Ishikawa (cell line): ENCODE measurements around the gene GRK3.

Experiments
- CEBPB ChIP-seq: IDR thresholded peaks from 2 replicates; pipeline ENCODE4 v1.6.1; 2012
- CREB1 ChIP-seq: IDR thresholded peaks from 2 replicates; pipeline ENCODE4 v1.6.1; 2012; ENCODE audit warnings: low read depth
- EGR1 ChIP-seq: IDR thresholded peaks from 2 replicates; pipeline ENCODE4 v1.6.1; 2012
- EP300 ChIP-seq: IDR thresholded peaks from 2 replicates; pipeline ENCODE4 v1.6.1; 2012; ENCODE audit warnings: borderline replicate concordance
- FOXM1 ChIP-seq: IDR thresholded peaks from 2 replicates; pipeline ENCODE4 v1.6.1; 2012; ENCODE audit warnings: low read depth, borderline replicate concordance
- MAX ChIP-seq: IDR thresholded peaks from 2 replicates; pipeline ENCODE4 v1.6.1; 2012
- NFIC ChIP-seq: IDR thresholded peaks from 2 replicates; pipeline ENCODE4 v1.6.1; 2012
- RAD21 ChIP-seq: IDR thresholded peaks from 2 replicates; pipeline ENCODE4 v1.6.1; 2012; ENCODE audit warnings: low read depth
- TAF1 ChIP-seq: IDR thresholded peaks from 2 replicates; pipeline ENCODE4 v1.6.1; 2012; ENCODE audit warnings: low read depth, mild to moderate bottlenecking
- TCF12 ChIP-seq: IDR thresholded peaks from 2 replicates; pipeline ENCODE4 v1.6.1; 2012; ENCODE audit warnings: low read depth
- TEAD4 ChIP-seq: IDR thresholded peaks from 2 replicates; pipeline ENCODE4 v1.6.1; 2012
- YY1 ChIP-seq: IDR thresholded peaks from 2 replicates; pipeline ENCODE4 v1.6.1; 2012; ENCODE audit warnings: low read depth
- ZBTB7A ChIP-seq: IDR thresholded peaks from 2 replicates; pipeline ENCODE4 v1.6.1; 2012; ENCODE audit warnings: low read depth
- TF ChIP-seq, protein P1 (sequence below): IDR thresholded peaks from 2 replicates; pipeline ENCODE4 v1.6.1; 2012
- TF ChIP-seq, protein P2 (sequence below): IDR thresholded peaks from 2 replicates; pipeline ENCODE4 v1.6.1; 2012; ENCODE audit warnings: low read depth, mild to moderate bottlenecking

The GRK3 gene

DNA sequence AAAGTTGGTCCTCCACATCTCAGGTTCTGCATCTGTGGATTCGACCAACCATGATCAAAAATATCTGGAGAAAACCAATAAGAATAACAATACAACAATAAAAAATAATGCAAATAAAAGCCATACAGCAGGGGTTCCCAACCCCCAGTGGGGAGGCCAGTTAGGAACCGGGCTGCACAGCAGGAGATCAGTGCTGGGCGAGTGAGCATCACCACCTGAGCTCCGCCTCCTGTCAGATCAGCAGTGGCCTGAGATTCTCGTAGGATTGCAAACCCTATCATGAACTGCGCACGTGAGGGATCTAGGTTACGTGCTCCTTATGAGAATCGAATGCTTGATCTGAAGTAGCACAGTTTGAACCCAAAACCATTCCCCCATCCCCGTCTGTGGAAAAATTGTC is 152.2 kb downstream of the GRK3 start:
- TF ChIP-seq EP300, result no peak
- no peak for TF ChIP-seq TCF12
- TF ChIP-seq TAF1, result no peak
- TF ChIP-seq RAD21, result no peak
- TF ChIP-seq CEBPB, result no peak
- TF ChIP-seq ZBTB7A, result no peak
- no peak for TF ChIP-seq EGR1
- TF ChIP-seq, protein P1, sequence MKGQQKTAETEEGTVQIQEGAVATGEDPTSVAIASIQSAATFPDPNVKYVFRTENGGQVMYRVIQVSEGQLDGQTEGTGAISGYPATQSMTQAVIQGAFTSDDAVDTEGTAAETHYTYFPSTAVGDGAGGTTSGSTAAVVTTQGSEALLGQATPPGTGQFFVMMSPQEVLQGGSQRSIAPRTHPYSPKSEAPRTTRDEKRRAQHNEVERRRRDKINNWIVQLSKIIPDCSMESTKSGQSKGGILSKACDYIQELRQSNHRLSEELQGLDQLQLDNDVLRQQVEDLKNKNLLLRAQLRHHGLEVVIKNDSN, result no peak
- TF ChIP-seq TEAD4, result no peak
- no peak for TF ChIP-seq YY1
- TF ChIP-seq CREB1, result no peak
- TF ChIP-seq, protein P2, sequence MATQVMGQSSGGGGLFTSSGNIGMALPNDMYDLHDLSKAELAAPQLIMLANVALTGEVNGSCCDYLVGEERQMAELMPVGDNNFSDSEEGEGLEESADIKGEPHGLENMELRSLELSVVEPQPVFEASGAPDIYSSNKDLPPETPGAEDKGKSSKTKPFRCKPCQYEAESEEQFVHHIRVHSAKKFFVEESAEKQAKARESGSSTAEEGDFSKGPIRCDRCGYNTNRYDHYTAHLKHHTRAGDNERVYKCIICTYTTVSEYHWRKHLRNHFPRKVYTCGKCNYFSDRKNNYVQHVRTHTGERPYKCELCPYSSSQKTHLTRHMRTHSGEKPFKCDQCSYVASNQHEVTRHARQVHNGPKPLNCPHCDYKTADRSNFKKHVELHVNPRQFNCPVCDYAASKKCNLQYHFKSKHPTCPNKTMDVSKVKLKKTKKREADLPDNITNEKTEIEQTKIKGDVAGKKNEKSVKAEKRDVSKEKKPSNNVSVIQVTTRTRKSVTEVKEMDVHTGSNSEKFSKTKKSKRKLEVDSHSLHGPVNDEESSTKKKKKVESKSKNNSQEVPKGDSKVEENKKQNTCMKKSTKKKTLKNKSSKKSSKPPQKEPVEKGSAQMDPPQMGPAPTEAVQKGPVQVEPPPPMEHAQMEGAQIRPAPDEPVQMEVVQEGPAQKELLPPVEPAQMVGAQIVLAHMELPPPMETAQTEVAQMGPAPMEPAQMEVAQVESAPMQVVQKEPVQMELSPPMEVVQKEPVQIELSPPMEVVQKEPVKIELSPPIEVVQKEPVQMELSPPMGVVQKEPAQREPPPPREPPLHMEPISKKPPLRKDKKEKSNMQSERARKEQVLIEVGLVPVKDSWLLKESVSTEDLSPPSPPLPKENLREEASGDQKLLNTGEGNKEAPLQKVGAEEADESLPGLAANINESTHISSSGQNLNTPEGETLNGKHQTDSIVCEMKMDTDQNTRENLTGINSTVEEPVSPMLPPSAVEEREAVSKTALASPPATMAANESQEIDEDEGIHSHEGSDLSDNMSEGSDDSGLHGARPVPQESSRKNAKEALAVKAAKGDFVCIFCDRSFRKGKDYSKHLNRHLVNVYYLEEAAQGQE, result no peak
- TF ChIP-seq NFIC, result no peak
- TF ChIP-seq MAX, result no peak
- TF ChIP-seq FOXM1, result no peak

DNA sequence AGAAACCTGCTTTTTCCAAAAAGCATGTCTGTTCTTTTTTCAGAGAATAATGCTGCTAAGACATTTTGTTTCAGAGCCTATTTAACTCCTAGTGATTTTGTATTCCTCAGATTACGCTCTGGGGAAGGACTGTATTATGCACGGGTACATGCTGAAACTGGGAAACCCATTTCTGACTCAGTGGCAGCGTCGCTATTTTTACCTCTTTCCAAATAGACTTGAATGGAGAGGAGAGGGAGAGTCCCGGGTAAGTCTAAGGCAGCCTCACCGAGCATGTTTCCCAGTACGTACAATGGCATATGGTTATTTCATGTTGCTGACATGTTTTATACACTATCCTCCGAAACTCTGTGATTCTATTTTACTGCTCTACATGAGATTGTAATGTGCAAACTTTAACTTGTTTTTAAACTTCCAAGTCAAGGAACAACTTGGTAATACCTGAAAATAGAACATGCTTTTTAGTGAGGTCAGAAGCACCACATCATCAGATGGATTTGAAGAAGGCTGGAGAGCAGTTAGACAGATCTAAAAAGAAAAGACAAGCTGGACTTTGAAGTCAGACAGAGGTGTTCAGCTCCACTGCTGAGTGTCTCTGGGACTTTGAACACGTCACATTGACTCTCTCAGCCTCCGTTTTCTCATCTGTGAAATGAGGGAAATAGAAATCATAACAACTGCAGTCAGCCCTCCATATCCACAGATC is 153.8 kb downstream of the GRK3 start:
- TF ChIP-seq, protein P2, result no peak
- TF ChIP-seq NFIC, result no peak

- TF ChIP-seq YY1 (no peak), CEBPB (no peak), FOXM1 (no peak), RAD21 (no peak), TCF12 (no peak), CREB1 (no peak), EGR1 (no peak), EP300 (no peak), TAF1 (no peak), MAX (no peak), TEAD4 (no peak), ZBTB7A (no peak), NFIC (no peak)
- TF ChIP-seq, protein P2, result no peak
- TF ChIP-seq, protein P1, result no peak
These were observed 157.7 kb downstream of the GRK3 start for GRCh38 chr22:25722223-25722622.

DNA sequence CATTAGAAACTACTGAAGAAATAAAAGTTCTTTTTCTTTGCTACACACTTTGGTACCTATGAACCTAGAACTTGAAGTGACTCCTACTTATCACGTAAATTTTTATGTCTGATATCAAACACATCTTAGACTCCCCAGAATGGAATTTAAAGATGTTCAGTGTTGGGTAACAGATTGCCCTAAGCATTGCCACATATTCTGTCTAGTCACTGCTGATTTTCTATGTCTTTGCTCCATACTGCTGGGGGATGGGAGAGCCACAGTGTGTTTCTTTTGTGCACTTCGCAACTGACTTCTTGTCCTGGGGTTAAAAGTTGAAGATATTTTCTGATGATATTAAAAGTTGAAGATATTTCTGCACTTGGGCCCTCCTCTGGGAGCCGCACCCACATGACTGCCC is 158.2 kb downstream of the GRK3 start:
- TF ChIP-seq CEBPB, result no peak
- no peak for TF ChIP-seq TEAD4
- TF ChIP-seq, protein P2, result no peak
- no peak for TF ChIP-seq MAX
- TF ChIP-seq, protein P1, result no peak
